ENCODE data around the gene ANTXR1. TPM values are rescaled to one million over a fixed set of nuclear protein-coding genes. Genes with fewer than 3 reads are reported as not detected.

The ANTXR1 gene
- total RNA-seq, 1 experiment from 2014 or later = 37.3 TPM

DNA sequence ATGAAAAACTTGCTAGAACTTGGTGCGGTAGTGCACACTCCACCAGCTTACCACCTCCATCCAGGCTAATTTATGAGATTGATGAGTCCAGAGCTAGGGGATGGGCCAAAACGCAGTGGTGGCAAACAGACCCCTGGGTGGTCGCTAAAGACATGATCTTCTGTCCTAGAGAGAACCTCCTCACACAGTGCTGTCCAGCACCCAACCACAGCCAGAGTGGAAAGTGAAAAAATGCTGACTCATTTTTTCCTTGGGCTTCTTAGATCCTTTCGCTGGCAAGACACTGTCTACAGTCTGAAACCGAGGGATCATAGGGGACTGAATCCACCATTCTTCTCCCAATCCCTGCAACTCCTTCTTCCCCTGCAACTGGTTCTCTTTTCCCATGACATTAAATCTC lies 4.1 kb downstream of the ANTXR1 start:
- no peak overlapping the region for H2AFZ ChIP-seq (ENCODE audit: low read length)
- no CpG with 5 or more reads among the region's 5 CpGs for WGBS (ENCODE audit: extremely low coverage, insufficient read length, low lambda C conversion rate)
- no peak overlapping the region for H3K4me3 Mint-ChIP-seq

More for the DNA sequence above, 4.1 kb downstream of the ANTXR1 start:
- H2BK12ac ChIP-seq (ENCODE audit: insufficient read length, low read depth, low read length) = no peak overlapping the region
- no peak overlapping the region for H2BK20ac ChIP-seq (ENCODE audit: low read depth, low read length, poor library complexity, severe bottlenecking)
- no peak overlapping the region for H4K8ac ChIP-seq (replicated peaks; ENCODE audit: insufficient read length, low read depth, low read length)
- no peak overlapping the region for H3K18ac ChIP-seq (ENCODE audit: insufficient read length, low read depth, low read length)
- no peak overlapping the region for H3K9ac ChIP-seq (ENCODE audit: extremely low read depth, insufficient read length, low read length)
- no peak overlapping the region for H4K91ac ChIP-seq (ENCODE audit: insufficient read length, low read depth, low read length)
- no peak overlapping the region for H2BK5ac ChIP-seq (ENCODE audit: insufficient read length, low read length)
- H2AK5ac ChIP-seq (ENCODE audit: insufficient read length, low read length) = no peak overlapping the region
- H3K9me3 ChIP-seq (ENCODE audit: control insufficient read depth, low read depth, low read length) = no peaks in the 10 kb centered on the region
- Mint-ChIP-seq H3K27me3 (ENCODE audit: low read depth) (peaks cover 8% of the 10 kb centered on the region), H3K4me1 (peaks cover 27 to 40% of the 10 kb centered on the region in 2 experiments), H3K27ac (peak overlapping the region in 1 of 3 experiments; percentile 44; a peak in 1 of 7 replicates), H3K36me3 (ENCODE audit: insufficient read depth in 1 of 3, low read depth in 3 of 3) (0 out of 7 replicates have a peak, but pooled peaks cover 0 to 2% (median 0%) of the 10 kb centered on the region in 3 experiments), H3K9me3 (no peaks in the 10 kb centered on the region)
- H3T11ph ChIP-seq (ENCODE audit: low read length) = no peak overlapping the region
- H3K79me1 ChIP-seq (ENCODE audit: insufficient read depth, low read depth, low read length, poor library complexity, severe bottlenecking) = peaks cover 3% of the 10 kb centered on the region
- no peak overlapping the region for H4K5ac ChIP-seq (ENCODE audit: insufficient read length, low read depth, low read length)
- H3K4me1 ChIP-seq (ENCODE audit: insufficient read depth, low read length) = 0 out of 2 replicates have a peak, but pooled peaks cover 2% of the 10 kb centered on the region
- H3K27ac ChIP-seq (ENCODE audit: insufficient read length, low read depth, low read length) = no peak overlapping the region
- no peak overlapping the region for H3K14ac ChIP-seq (ENCODE audit: insufficient read depth, low read length)
- no peaks in the 10 kb centered on the region for H4K20me1 ChIP-seq (ENCODE audit: control insufficient read depth, insufficient read depth, insufficient read length)
- DNase-seq = no peak
- H3K4me2 ChIP-seq (ENCODE audit: insufficient read depth, insufficient read length, low read length) = no peak overlapping the region
- no peak overlapping the region for H2BK120ac ChIP-seq (ENCODE audit: low read depth, low read length, poor library complexity, severe bottlenecking)
- no peak overlapping the region for H3K23ac ChIP-seq (ENCODE audit: insufficient read length, low read depth, low read length)
- H3K23me2 ChIP-seq (ENCODE audit: insufficient read length, low read depth, low read length, poor library complexity, severe bottlenecking) = peaks cover 8% of the 10 kb centered on the region
- no peaks in the 10 kb centered on the region; the same call in 1 of the 2 replicates for H3K79me2 ChIP-seq (ENCODE audit: insufficient read depth, low read length)
- TF ChIP-seq, protein P1, sequence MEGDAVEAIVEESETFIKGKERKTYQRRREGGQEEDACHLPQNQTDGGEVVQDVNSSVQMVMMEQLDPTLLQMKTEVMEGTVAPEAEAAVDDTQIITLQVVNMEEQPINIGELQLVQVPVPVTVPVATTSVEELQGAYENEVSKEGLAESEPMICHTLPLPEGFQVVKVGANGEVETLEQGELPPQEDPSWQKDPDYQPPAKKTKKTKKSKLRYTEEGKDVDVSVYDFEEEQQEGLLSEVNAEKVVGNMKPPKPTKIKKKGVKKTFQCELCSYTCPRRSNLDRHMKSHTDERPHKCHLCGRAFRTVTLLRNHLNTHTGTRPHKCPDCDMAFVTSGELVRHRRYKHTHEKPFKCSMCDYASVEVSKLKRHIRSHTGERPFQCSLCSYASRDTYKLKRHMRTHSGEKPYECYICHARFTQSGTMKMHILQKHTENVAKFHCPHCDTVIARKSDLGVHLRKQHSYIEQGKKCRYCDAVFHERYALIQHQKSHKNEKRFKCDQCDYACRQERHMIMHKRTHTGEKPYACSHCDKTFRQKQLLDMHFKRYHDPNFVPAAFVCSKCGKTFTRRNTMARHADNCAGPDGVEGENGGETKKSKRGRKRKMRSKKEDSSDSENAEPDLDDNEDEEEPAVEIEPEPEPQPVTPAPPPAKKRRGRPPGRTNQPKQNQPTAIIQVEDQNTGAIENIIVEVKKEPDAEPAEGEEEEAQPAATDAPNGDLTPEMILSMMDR (conservative IDR thresholded peaks at IDR 0.05) = no peak
- no peak overlapping the region for H3K4ac ChIP-seq (ENCODE audit: low read depth, low read length)
- H3K27me3 ChIP-seq (ENCODE audit: insufficient read depth, low read length) = no peaks in the 10 kb centered on the region
- H3K56ac ChIP-seq (ENCODE audit: insufficient read length, low read depth, low read length) = no peak overlapping the region
- no peak overlapping the region for H2BK15ac ChIP-seq (ENCODE audit: low read depth, low read length)
